Measurements from ENCODE around the gene MSI2. TPM values are rescaled to one million over a fixed set of nuclear protein-coding genes. Genes with fewer than 3 reads are reported as not detected.

MSI2 gene
- total RNA-seq, 4 donors from 2014 or later, result 19.7 to 35.8 (median 22.4) TPM

DNA sequence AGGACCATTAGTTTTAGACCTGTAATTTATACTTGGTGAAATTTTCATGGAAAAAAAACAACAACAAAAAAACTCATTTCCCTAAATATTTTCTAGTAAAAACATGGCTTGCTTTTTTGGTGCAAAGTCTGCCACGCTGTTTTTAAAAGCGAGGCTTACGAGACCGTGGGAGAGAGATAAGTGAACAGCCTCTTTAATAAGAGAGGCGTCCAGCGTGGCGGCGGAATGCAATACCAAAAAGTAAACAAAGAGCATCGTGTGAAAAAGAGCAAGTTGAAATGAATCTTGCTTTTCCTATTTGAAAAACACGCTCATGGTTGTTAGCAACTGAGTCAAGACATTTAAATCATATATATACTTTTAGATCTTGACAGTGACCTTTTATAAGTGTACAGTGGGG lies 10.5 kb upstream of the MSI2 start:
- no peak overlapping the region for H3K4me3 ChIP-seq
- H3K4me1 ChIP-seq, result no peaks in the 10 kb centered on the region
- H3K9me3 ChIP-seq, result no peaks in the 10 kb centered on the region
- TF ChIP-seq, protein P1, sequence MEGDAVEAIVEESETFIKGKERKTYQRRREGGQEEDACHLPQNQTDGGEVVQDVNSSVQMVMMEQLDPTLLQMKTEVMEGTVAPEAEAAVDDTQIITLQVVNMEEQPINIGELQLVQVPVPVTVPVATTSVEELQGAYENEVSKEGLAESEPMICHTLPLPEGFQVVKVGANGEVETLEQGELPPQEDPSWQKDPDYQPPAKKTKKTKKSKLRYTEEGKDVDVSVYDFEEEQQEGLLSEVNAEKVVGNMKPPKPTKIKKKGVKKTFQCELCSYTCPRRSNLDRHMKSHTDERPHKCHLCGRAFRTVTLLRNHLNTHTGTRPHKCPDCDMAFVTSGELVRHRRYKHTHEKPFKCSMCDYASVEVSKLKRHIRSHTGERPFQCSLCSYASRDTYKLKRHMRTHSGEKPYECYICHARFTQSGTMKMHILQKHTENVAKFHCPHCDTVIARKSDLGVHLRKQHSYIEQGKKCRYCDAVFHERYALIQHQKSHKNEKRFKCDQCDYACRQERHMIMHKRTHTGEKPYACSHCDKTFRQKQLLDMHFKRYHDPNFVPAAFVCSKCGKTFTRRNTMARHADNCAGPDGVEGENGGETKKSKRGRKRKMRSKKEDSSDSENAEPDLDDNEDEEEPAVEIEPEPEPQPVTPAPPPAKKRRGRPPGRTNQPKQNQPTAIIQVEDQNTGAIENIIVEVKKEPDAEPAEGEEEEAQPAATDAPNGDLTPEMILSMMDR (IDR thresholded peaks at IDR 0.05), result no peak
- TF ChIP-seq POLR2AphosphoS5 (IDR thresholded peaks at IDR 0.05), result no peak
- TF ChIP-seq POLR2A (IDR thresholded peaks at IDR 0.05), result no peak
- no peak for TF ChIP-seq EP300 (IDR thresholded peaks at IDR 0.05)
- 92% methylated on average over 10 of the region's 10 CpGs for WGBS
- no peak for DNase-seq (ENCODE audit: low spot score in 2 of 2)
- H3K27ac ChIP-seq, result no peak overlapping the region
- H3K36me3 ChIP-seq, result no peaks in the 10 kb centered on the region
- H3K27me3 ChIP-seq, result no peaks in the 10 kb centered on the region

DNA sequence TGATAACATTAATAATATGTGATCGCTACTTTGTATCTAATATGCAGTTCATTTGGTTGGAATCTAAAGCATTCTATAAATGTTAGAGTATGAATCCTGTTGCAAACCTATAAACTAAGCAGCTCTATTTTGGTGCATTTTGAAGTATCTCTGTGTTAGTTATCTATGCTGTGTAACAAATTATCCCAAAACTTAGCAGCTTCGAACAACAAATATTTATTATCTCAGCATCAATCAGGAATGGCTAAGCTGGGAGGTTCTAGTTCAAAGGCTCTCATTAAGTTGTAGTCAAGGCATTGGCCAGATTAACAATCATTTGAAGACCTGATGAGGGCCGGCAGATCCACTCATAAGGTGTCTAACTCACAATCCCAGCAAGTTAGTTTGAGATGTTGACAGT lies 10.1 kb upstream of the MSI2 start:
- TF ChIP-seq, protein P1 (IDR thresholded peaks at IDR 0.05), result no peak
- TF ChIP-seq EP300 (IDR thresholded peaks at IDR 0.05) (no peak), POLR2A (IDR thresholded peaks at IDR 0.05) (no peak), POLR2AphosphoS5 (IDR thresholded peaks at IDR 0.05) (no peak)
- no peak for DNase-seq (ENCODE audit: low spot score in 2 of 2)
- Histone ChIP-seq H3K27ac (no peak overlapping the region), H3K27me3 (no peaks in the 10 kb centered on the region), H3K36me3 (no peaks in the 10 kb centered on the region), H3K9me3 (peaks cover 5% of the 10 kb centered on the region), H3K4me1 (no peaks in the 10 kb centered on the region), H3K4me3 (no peak overlapping the region)
- 90% methylated on average over 3 of the region's 3 CpGs for WGBS

DNA sequence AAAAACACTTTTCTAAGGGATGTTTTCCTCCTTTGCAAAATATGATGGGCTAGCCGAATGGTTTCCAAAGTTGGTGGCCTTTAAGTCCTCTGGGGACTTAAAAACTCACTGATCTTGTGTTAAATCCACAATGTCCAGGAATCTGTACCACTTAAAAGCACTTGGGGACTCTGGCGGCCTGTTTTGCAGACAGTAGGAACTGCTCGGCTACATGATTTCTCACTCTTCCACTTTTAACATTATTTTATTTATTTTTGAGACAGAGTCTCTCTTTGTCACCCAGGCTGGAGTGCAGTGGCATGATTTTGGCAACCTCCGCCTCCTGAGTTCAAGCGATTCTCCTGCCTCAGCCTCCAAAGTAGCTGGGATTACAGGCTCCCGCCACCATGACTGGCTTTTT lies 9.1 kb upstream of the MSI2 start:
- no peaks in the 10 kb centered on the region for H3K27me3 ChIP-seq
- TF ChIP-seq POLR2AphosphoS5 (IDR thresholded peaks at IDR 0.05), result no peak
- no peak for TF ChIP-seq POLR2A (IDR thresholded peaks at IDR 0.05)
- TF ChIP-seq, protein P1 (IDR thresholded peaks at IDR 0.05), result no peak
- no peak for TF ChIP-seq EP300 (IDR thresholded peaks at IDR 0.05)
- no peak overlapping the region for H3K27ac ChIP-seq
- H3K9me3 ChIP-seq, result peaks cover 7% of the 10 kb centered on the region
- no peak for DNase-seq (ENCODE audit: low spot score in 2 of 2)
- H3K36me3 ChIP-seq, result no peaks in the 10 kb centered on the region
- no peaks in the 10 kb centered on the region for H3K4me1 ChIP-seq
- H3K4me3 ChIP-seq, result no peak overlapping the region
- WGBS, result 92% methylated on average over 6 of the region's 6 CpGs

DNA sequence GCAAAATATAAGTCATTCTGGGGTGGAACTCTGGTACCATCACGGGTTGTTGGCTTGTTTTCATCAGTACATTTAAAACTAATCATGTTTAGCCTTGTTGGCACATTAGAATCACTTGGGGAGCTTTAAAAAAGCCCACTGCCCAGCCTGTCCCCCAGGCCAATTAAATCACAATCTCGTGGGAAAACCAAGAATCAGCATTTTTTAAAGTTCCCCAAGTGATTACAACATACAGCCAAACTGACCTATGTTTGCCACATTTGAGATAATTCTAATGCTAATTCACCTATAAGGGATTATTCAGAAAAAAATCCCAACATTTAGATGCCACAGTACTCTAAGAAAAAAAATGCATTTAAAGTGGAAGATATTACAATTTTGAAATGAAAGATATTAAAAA lies 8.4 kb upstream of the MSI2 start:
- no peak for DNase-seq (ENCODE audit: low spot score in 2 of 2)

DNA sequence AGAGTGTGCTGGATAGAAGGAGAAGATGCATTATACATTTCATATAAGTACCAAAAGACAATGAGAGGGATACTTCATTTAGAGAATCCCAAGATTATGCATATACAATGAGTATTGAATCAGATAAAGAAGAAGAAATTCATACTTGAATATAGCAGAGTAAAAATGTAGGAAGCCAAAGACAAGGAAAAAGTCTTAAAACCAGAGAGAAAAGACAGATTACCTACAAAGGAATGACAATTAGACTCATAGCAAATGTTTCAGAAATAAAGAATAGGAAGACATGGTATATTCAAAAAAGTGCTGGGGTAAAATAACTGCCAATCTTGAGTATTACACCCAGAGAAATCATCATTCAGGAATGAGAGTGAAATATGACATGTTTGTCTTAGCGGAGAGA lies 6.8 kb upstream of the MSI2 start:
- Histone ChIP-seq H3K9me3 (peaks cover 7% of the 10 kb centered on the region), H3K4me1 (no peaks in the 10 kb centered on the region), H3K36me3 (no peaks in the 10 kb centered on the region), H3K27me3 (no peaks in the 10 kb centered on the region), H3K4me3 (no peak overlapping the region), H3K27ac (no peak overlapping the region)
- DNase-seq (ENCODE audit: low spot score in 2 of 2), result no peak
- TF ChIP-seq POLR2A (IDR thresholded peaks at IDR 0.05), result no peak
- TF ChIP-seq EP300 (IDR thresholded peaks at IDR 0.05), result no peak
- TF ChIP-seq POLR2AphosphoS5 (IDR thresholded peaks at IDR 0.05), result no peak
- TF ChIP-seq, protein P1 (IDR thresholded peaks at IDR 0.05), result no peak
- 100% methylated on average over 1 of the region's 1 CpG for WGBS

More for the DNA sequence above, 8.4 kb upstream of the MSI2 start:
- Histone ChIP-seq H3K27ac (no peak overlapping the region), H3K27me3 (no peaks in the 10 kb centered on the region), H3K9me3 (peaks cover 7% of the 10 kb centered on the region), H3K36me3 (no peaks in the 10 kb centered on the region), H3K4me1 (no peaks in the 10 kb centered on the region), H3K4me3 (no peak overlapping the region)
- TF ChIP-seq EP300 (IDR thresholded peaks at IDR 0.05), result no peak
- TF ChIP-seq POLR2AphosphoS5 (IDR thresholded peaks at IDR 0.05), result no peak
- TF ChIP-seq POLR2A (IDR thresholded peaks at IDR 0.05), result no peak
- TF ChIP-seq, protein P1 (IDR thresholded peaks at IDR 0.05), result no peak
- WGBS, result 54% methylated on average over 2 of the region's 2 CpGs

Measured in suprapubic skin (tissue), 4 donors.